Activated CD8-positive, alpha-beta memory T cell treated with anti-CD3 and anti-CD28 coated beads, Interleukin-2, amount 50 U/mL, for 48 hours (primary cell): ENCODE results near the gene OR8H3.
"Not testable (repeated sequence)": the region's sequence is repeated elsewhere in the genome, so short reads cannot be mapped to it uniquely, and the experiment has no call there.

Experiments
- DNase-seq: peaks from one replicate; pipeline ENCODE4 v3.0.0-alpha.2; 2020

The OR8H3 gene, protein sequence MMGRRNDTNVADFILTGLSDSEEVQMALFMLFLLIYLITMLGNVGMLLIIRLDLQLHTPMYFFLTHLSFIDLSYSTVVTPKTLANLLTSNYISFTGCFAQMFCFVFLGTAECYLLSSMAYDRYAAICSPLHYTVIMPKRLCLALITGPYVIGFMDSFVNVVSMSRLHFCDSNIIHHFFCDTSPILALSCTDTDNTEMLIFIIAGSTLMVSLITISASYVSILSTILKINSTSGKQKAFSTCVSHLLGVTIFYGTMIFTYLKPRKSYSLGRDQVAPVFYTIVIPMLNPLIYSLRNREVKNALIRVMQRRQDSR

DNA sequence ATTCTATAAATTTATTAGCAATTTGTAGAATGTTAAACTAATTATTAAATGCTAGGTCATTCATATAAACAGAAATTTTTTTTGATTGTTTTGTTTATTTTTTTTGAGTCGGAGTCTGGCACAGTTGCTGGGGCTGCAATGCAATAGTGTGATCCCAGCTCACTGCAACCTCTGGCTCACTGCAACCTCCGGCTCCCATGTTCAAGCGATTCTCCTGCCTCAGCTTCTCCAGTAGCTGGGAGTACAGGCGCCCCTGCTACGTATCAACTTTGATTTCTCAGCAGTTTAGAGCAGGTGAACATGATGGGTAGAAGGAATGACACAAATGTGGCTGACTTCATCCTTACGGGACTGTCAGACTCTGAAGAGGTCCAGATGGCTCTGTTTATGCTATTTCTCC, at the start of gene OR8H3:
Gene OR8H3 (plus strand): TSS at position 301 of the 400 bp plus-strand sequence. CDS start 0 bp downstream, at position 301.
- no peak for DNase-seq

- no peak for DNase-seq
Observed at GRCh38 chr11:56089697-56090096, 32.5 kb upstream of the OR8H3 start.

DNA sequence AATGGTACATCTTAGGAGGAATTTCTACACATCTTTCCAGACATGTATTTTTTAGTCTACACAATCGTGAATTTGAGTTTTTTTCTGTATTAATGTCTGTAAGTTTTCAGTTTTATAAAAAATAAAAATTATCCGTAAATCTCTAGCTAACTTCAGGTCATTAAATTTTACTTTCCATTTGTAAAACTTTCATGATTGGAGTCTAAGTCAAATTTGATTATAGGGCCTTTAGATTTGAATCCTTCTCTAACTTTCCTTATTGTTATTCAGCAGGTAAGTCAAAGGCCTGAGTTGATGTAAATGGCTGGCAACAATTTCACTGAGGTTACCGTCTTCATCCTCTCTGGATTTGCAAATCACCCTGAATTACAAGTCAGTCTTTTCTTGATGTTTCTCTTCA, 29.2 kb upstream of the OR8H3 start, which contains the start of gene OR8I2:
Gene OR8I2 (plus strand): TSS at position 301 of the 400 bp plus-strand sequence. CDS start 0 bp downstream, at position 301.
- DNase-seq, result no peak

GRCh38 chr11:56103210-56103737, 18.9 kb upstream of the OR8H3 start, which contains the start of gene OR8H2:
Gene OR8H2, plus strand, starts transcription at chr11:56103687. Its CDS starts 1,356 bp downstream, at chr11:56105043.
- DNase-seq, result no peak

DNA sequence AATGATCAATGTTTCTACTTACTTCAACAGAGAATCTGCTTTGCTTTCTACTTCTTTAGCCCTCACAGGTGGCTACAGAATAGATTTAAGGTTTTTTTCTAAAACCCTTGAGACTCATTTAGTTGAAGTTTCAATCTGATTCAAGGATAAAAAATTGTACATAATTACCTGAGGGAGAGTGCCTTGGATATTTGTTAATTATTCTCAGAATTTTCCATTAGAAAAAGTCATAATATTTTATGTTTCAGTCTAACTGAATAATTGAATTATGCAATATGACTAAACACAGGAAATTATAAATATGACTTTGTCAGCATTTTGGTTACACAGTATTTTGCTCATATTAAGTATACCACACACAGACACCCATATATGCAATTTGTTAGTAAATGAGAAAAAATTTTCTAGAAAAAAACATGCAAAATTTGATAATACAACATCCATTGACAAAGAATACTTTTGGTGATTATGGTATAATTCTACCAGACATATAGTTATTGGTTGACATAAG, 18.0 kb downstream of the OR8H3 start, which contains the start of gene OR8J3:
Gene OR8J3 (minus strand): TSS at position 51 of the 511 bp plus-strand sequence. CDS start 2,483 bp downstream, outside the sequence.
- DNase-seq, result no peak

GRCh38 chr11:56143681-56144080, 21.5 kb downstream of the OR8H3 start:
- DNase-seq, result not testable (repeated sequence)

DNA sequence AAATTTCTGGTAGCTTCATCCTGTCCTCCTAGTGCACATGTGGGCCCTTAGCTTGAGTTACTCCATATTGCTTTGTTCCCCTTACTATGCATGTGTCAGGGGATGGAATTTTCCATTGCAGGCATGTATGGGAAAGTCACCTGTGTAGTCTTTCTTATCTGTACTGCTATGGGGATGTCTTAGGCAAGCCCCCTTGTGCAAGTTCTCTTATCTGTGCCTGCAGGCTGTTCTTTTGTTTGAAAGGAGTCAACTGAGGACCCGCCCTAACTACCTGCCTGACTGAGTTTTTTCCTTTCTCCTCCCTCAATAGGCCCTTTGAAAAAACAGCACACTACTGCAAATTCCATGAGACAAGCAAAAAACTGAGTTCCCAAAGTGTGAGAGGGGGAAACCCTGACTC, 29.2 kb downstream of the OR8H3 start:
- no peak for DNase-seq

GRCh38 chr11:56152333-56152732, 30.2 kb downstream of the OR8H3 start:
- no peak for DNase-seq

DNA sequence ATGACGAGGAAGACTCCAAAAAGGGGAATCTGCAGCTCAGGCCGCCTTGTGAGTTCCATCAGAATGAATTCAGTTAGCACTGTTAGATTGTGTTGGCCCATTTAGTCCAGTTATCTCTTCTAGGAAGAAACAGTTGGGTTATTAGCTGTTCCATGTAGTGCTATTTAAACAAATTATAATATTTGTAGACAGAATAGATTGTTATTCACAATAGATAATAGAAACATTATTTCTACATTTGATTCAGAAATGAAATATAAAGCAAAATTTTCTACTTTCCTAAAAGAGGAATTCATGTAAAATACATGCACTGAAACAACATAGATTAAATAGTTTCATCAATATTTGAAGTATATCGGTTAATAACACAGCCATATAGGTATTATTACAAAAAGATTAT, 38.0 kb downstream of the OR8H3 start, which contains the start of gene OR8K5:
Gene OR8K5 (minus strand): TSS at position 101 of the 400 bp plus-strand sequence. CDS start 0 bp downstream, at position 101.
- no peak for DNase-seq

DNA sequence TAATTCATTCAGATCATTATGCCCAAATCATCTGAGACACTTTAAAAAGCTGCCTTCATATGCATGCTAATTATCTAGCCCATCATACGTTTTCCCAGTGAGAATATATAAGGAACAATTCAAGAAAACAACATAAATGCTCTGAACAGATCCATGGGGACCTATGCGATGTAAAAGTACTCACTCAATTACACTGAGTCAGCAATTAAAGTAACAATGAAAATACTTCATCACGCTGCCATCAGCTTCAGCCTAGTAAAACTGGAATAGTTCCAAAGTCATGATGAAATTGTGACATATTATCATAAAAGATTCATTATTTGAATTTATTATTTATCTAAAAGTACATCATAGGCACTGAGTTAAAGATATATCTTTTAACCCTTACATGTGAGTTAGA, 41.6 kb downstream of the OR8H3 start:
- DNase-seq, result no peak

DNA sequence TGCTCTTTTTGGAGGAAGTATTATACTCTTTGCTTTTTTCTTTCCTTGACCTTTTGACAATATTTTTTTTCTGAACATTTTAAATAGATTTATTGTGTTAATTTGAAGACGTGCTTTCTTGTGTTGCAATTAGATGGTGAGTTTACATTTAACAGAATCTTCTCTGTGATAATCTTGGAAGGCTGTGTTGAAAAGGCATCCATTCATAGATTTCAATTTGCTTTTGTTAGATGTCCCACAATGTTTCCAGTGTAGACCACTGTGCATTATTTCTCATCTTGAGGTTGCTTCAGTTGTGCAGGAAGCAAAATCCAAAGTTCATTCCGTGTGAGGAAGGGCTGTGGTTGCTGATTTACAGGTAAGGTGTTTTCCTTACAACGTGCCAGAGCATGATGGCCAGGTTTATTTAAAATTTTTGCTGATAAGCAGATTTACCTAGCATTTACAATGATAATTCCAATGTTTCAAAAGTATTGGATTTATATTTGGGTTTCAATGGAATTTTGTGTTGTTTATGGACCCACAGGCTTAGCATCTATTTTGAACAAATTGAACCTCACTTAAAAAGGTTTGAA, 50.2 kb downstream of the OR8H3 start:
- DNase-seq, result no peak
